ENCODE data around the gene ZIC4.

ZIC4 gene

GRCh38 chr3:147368561-147369221 lies 37.7 kb downstream of the ZIC4 start:
- no peak overlapping the region for H3K4me3 ChIP-seq (ENCODE audit: low read depth, low read length)

GRCh38 chr3:147368151-147368550 lies 38.2 kb downstream of the ZIC4 start:
- TF ChIP-seq CTCF (IDR thresholded peaks at IDR 0.05; ENCODE audit: control insufficient read depth, extremely low read depth, insufficient read depth) = no peak
- DNase-seq (ENCODE audit: low read depth) = no peak
- H3K4me3 ChIP-seq (ENCODE audit: low read depth, low read length) = no peak overlapping the region

More at GRCh38 chr3:147368561-147369221, 37.7 kb downstream of the ZIC4 start:
- no peak for TF ChIP-seq CTCF (IDR thresholded peaks at IDR 0.05; ENCODE audit: control insufficient read depth, extremely low read depth, insufficient read depth)
- no peak for DNase-seq (ENCODE audit: low read depth)

- TF ChIP-seq CTCF (IDR thresholded peaks at IDR 0.05; ENCODE audit: control insufficient read depth, extremely low read depth, insufficient read depth) = no peak
- no peak overlapping the region for H3K4me3 ChIP-seq (ENCODE audit: low read depth, low read length)
- DNase-seq (ENCODE audit: low read depth) = no peak
Observed at GRCh38 chr3:147367676-147368075, 38.7 kb downstream of the ZIC4 start.

- no peak for DNase-seq (ENCODE audit: low read depth)
- H3K4me3 ChIP-seq (ENCODE audit: low read depth, low read length) = no peak overlapping the region
- no peak for TF ChIP-seq CTCF (IDR thresholded peaks at IDR 0.05; ENCODE audit: control insufficient read depth, extremely low read depth, insufficient read depth)
Observed at GRCh38 chr3:147365196-147366115, 40.9 kb downstream of the ZIC4 start.

- DNase-seq (ENCODE audit: low read depth) = no peak
- no peak for TF ChIP-seq CTCF (IDR thresholded peaks at IDR 0.05; ENCODE audit: control insufficient read depth, extremely low read depth, insufficient read depth)
Observed at GRCh38 chr3:147364771-147365170, 41.6 kb downstream of the ZIC4 start.

GRCh38 chr3:147361454-147362420 lies 44.6 kb downstream of the ZIC4 start:
- TF ChIP-seq CTCF (IDR thresholded peaks at IDR 0.05; ENCODE audit: control insufficient read depth, extremely low read depth, insufficient read depth) = peak; percentile 80
- DNase-seq (ENCODE audit: low read depth) = no peak
- no peak overlapping the region for H3K4me3 ChIP-seq (ENCODE audit: low read depth, low read length)

More at GRCh38 chr3:147364771-147365170, 41.6 kb downstream of the ZIC4 start:
- no peak overlapping the region for H3K4me3 ChIP-seq (ENCODE audit: low read depth, low read length)
